PFSK-1 (cell line): ENCODE measurements around the gene KLHL3.

Source experiments
- FOXP2 ChIP-seq: optimal IDR thresholded peaks from 2 replicates; pipeline ENCODE3; 2011; ENCODE audit warnings: borderline replicate concordance, control low read depth, inconsistent platforms; ENCODE audit not compliant: insufficient read depth; ENCODE audit errors: extremely low read length, extremely low read depth
- POLR2AphosphoS5 ChIP-seq: IDR thresholded peaks from 2 replicates; pipeline ENCODE4 v1.6.1; 2012; ENCODE audit warnings: low read depth, mild to moderate bottlenecking, control low read depth, low read length, moderate library complexity
- SIN3A ChIP-seq: IDR thresholded peaks from 2 replicates; pipeline ENCODE4 v1.6.1; 2012; ENCODE audit warnings: mild to moderate bottlenecking, low read length, moderate library complexity, borderline replicate concordance; ENCODE audit not compliant: insufficient read depth
- TAF1 ChIP-seq: IDR thresholded peaks from 2 replicates; pipeline ENCODE4 v1.6.1; 2012; ENCODE audit warnings: low read length, control low read depth, borderline replicate concordance; ENCODE audit not compliant: insufficient read depth
- TF ChIP-seq, protein P1 (sequence below), 2 experiments: IDR thresholded peaks; 2 replicates each; pipeline versions ENCODE4 v1.6.1 to v1.8.0; 2011 to 2012; ENCODE audit warnings: low read depth in 2 of 2, low read length in 2 of 2, control low read depth in 1 of 2, inconsistent platforms in 1 of 2, mild to moderate bottlenecking in 1 of 2, moderate library complexity in 1 of 2; ENCODE audit not compliant: insufficient read depth in 1 of 2

KLHL3 gene

DNA sequence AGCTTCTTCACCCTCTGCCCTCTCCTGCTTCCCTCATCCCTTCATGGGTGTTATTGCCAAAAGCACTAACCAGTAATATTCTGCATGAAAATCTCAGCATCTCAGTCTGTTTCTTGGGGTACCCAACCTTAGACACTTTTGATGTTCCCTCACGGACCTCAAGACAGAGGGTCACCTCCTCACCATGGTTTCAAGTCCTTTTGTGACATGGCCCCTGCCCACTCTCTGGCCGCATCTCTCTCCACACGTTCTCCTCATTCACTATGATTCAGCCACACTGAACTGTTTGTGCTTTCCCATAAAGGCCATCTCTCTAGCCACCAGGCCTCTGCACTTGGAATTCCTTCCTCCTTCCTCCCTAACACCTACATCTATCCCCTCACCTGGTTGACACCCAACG is 125.3 kb downstream of the KLHL3 start:
- TF ChIP-seq SIN3A: no peak
- no peak for TF ChIP-seq POLR2AphosphoS5

DNA sequence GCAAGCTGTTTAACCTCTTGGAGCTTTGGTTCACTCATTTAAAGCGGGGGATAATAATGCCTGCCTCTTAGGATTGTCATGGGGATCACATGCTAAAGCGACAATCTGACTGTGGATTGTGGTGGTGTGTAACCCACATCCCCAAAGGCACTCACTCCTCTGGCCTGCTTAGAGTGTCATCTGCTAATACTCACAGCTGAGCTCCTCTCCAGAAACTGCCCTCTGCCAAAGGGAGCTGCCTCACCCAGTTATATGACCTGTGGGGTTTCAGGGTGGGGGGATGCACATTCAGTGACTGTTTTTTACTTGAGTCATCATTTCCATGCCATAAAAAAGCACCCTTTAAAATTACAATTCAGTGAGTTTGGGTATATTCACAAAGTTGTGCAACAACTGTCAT is 126.8 kb downstream of the KLHL3 start:
- TF ChIP-seq POLR2AphosphoS5 (no peak), FOXP2 (no peak), SIN3A (no peak), TAF1 (no peak)
- TF ChIP-seq, protein P1, sequence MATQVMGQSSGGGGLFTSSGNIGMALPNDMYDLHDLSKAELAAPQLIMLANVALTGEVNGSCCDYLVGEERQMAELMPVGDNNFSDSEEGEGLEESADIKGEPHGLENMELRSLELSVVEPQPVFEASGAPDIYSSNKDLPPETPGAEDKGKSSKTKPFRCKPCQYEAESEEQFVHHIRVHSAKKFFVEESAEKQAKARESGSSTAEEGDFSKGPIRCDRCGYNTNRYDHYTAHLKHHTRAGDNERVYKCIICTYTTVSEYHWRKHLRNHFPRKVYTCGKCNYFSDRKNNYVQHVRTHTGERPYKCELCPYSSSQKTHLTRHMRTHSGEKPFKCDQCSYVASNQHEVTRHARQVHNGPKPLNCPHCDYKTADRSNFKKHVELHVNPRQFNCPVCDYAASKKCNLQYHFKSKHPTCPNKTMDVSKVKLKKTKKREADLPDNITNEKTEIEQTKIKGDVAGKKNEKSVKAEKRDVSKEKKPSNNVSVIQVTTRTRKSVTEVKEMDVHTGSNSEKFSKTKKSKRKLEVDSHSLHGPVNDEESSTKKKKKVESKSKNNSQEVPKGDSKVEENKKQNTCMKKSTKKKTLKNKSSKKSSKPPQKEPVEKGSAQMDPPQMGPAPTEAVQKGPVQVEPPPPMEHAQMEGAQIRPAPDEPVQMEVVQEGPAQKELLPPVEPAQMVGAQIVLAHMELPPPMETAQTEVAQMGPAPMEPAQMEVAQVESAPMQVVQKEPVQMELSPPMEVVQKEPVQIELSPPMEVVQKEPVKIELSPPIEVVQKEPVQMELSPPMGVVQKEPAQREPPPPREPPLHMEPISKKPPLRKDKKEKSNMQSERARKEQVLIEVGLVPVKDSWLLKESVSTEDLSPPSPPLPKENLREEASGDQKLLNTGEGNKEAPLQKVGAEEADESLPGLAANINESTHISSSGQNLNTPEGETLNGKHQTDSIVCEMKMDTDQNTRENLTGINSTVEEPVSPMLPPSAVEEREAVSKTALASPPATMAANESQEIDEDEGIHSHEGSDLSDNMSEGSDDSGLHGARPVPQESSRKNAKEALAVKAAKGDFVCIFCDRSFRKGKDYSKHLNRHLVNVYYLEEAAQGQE (IDR thresholded peaks at IDR 0.05; ENCODE audit: insufficient read depth in 1 of 2, low read depth in 2 of 2, low read length in 2 of 2): no peak

DNA sequence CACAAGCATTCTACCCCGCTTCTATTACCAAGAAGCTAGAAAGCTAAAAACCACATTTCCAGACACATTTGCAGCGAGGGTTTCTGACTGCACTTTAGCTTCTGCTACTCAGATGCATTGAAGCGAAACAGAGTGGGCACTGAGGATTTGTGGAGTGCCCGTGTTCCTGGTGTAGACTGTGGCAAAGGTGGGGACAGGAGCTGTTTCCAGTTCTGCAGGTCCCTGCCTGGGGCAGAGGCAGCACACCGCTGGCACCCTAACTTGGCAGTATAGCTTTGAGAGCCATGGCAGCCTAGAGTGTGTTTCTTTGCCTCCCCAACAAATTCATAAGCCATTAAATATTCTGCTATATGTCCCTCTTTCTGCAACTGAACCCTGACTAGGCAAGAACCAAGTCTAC is 128.1 kb downstream of the KLHL3 start:
- TF ChIP-seq TAF1: no peak

DNA sequence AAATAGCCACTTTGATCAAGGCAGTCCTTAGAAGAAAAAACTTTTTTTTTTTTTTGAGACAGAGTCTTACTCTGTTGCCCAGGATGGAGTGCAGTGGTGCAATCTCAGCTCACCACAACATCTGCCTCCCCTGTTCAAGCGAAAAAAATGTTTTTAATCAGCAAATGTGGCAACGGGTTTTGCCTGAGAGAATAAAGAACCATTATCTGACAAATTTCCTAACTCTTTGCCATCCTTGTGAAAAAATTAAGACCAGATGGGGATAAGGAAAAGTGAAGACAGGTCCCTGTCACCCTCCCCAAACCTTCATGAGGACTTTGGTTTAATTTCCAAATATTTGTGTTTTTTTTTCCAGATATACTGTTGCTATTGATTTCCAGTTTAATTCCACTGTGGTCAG is 129.5 kb downstream of the KLHL3 start:
- TF ChIP-seq TAF1 (no peak), POLR2AphosphoS5 (no peak), FOXP2 (no peak), SIN3A (no peak)
- TF ChIP-seq, protein P1 (IDR thresholded peaks at IDR 0.05; ENCODE audit: insufficient read depth in 1 of 2, low read depth in 2 of 2, low read length in 2 of 2): no peak

DNA sequence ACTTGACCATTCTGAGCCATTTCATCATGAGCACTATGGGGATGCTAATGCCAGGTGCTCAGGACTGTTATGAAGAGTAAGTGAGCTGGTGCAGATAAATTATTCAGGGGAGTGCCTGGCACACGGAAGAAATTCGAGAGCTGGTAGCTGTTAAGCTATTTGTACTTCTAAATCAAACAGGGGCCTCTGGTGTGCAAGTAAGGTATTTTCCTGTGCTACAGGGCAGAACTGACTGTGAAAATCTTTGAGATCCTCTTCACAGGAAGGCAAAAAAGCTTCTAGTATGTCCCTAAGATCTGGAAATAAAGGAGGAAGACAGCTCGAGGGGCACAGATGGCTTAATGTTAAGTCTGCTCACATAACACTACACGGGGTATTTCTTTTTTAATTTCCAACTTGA is 130.5 kb downstream of the KLHL3 start:
- TF ChIP-seq SIN3A (no peak), FOXP2 (no peak), POLR2AphosphoS5 (no peak), TAF1 (no peak)
- TF ChIP-seq, protein P1 (IDR thresholded peaks at IDR 0.05; ENCODE audit: insufficient read depth in 1 of 2, low read depth in 2 of 2, low read length in 2 of 2): no peak

DNA sequence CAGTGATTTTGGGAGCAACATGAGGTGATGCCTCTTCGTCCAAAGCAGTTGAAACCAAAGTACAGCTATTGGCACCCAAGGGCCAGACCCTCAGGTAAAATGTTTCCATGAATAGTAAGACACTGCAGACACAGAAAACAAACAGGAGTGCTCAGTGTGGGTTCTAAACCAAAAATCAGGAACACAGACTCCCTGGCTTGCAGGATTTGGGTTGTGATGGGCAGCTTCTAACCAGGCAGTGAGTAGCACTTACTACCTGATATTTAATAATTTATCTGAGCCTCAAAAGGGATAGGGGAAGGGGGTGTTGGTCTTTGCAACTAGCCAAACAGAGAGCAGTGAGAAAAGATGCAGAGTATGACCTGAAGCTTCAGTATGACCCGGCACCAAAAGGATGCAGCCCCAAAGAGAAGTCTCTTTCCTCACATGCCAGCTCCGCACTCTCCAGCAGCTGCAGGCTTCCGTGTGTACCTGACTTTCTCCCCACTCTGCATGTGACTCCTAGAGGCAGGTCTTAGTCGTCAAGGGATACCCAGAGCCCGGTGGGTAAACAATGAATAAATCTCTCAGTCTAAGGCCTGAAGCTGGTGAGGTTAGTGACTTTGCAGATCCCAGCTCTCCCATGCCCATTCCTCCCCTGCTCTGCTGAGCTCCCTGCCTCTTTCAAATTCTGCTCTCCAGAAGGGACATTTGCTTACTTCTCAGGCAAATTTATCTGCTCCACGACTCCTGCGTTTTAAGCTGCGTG is 131.4 kb downstream of the KLHL3 start:
- TF ChIP-seq, protein P1 (IDR thresholded peaks at IDR 0.05; ENCODE audit: insufficient read depth in 1 of 2, low read depth in 2 of 2, low read length in 2 of 2): no peak
- TF ChIP-seq SIN3A (no peak), FOXP2 (no peak), POLR2AphosphoS5 (no peak), TAF1 (no peak)
